Measurements from ENCODE around the gene CDH18.

The CDH18 gene

GRCh38 chr5:19900269-19900668, 87.7 kb downstream of the CDH18 start:
- ATAC-seq: no peak
- TF ChIP-seq ISL1 (CRISPR knock-in tag; IDR thresholded peaks at IDR 0.05) (no peak), RARB (CRISPR knock-in tag; IDR thresholded peaks at IDR 0.05) (no peak), POU6F1 (CRISPR knock-in tag; IDR thresholded peaks at IDR 0.05; ENCODE audit: borderline replicate concordance, low read depth) (no peak), PATZ1 (CRISPR knock-in tag; IDR thresholded peaks at IDR 0.05; ENCODE audit: borderline replicate concordance) (no peak), CREB5 (CRISPR knock-in tag; IDR thresholded peaks at IDR 0.05; ENCODE audit: low read depth) (no peak), ESRRG (CRISPR knock-in tag; IDR thresholded peaks at IDR 0.05) (no peak), TSHZ2 (CRISPR knock-in tag; IDR thresholded peaks at IDR 0.05) (no peak), ZNF8 (CRISPR knock-in tag; IDR thresholded peaks at IDR 0.05) (no peak), PPARA (CRISPR knock-in tag; IDR thresholded peaks at IDR 0.05; ENCODE audit: borderline replicate concordance) (no peak), TCF4 (CRISPR knock-in tag; IDR thresholded peaks at IDR 0.05; ENCODE audit: borderline replicate concordance) (no peak), BACH2 (CRISPR knock-in tag; IDR thresholded peaks at IDR 0.05; ENCODE audit: borderline replicate concordance) (no peak)

- no peak for TF ChIP-seq CREB5 (CRISPR knock-in tag; IDR thresholded peaks at IDR 0.05; ENCODE audit: low read depth)
- ATAC-seq: peak; percentile 78
These were observed 96.3 kb downstream of the CDH18 start for GRCh38 chr5:19891658-19892057.

GRCh38 chr5:19886123-19886917, 101.7 kb downstream of the CDH18 start:
- TF ChIP-seq RARB (CRISPR knock-in tag; IDR thresholded peaks at IDR 0.05) (no peak), ISL1 (CRISPR knock-in tag; IDR thresholded peaks at IDR 0.05) (peak; percentile 78)
- ATAC-seq: peak; percentile 92

GRCh38 chr5:19885040-19885824, 102.8 kb downstream of the CDH18 start:
- peak; percentile 79 for ATAC-seq
- TF ChIP-seq ZNF565 (CRISPR knock-in tag; conservative IDR thresholded peaks at IDR 0.05; ENCODE audit: low read depth) (no peak), RARB (CRISPR knock-in tag; IDR thresholded peaks at IDR 0.05) (no peak), POU6F1 (CRISPR knock-in tag; IDR thresholded peaks at IDR 0.05; ENCODE audit: borderline replicate concordance, low read depth) (no peak), TSHZ2 (CRISPR knock-in tag; IDR thresholded peaks at IDR 0.05) (no peak), CREB5 (CRISPR knock-in tag; IDR thresholded peaks at IDR 0.05; ENCODE audit: low read depth) (no peak)

All from SK-N-SH treated with all-trans-retinoic acid at 6 μM for 48 hours (cell line).